ENCODE data around the gene TRMT44.
"Not testable (repeated sequence)": the region's sequence is repeated elsewhere in the genome, so short reads cannot be mapped to it uniquely, and the experiment has no call there.

TRMT44 gene

DNA sequence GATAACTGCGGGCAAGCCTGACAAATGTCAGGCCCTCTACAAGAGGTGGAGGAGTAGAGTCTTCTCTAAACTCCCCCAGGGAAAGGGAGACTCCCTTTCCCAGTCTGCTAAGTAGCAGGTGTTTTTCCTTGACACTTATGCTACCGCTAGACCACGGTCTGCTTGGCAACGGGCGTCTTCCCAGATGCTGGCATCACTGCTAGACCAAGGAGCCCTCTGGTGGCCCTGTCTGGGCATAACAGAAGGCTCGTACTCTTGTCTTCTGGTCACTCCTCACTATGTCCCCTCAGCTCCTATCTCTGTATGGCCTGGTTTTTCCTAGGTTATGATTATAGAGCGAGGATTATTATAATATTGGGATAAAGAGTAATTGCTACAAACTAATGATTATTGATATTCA, 33.7 kb upstream of the TRMT44 start:
- DNase-seq (ENCODE audit: low spot score), result not testable (repeated sequence)

DNA sequence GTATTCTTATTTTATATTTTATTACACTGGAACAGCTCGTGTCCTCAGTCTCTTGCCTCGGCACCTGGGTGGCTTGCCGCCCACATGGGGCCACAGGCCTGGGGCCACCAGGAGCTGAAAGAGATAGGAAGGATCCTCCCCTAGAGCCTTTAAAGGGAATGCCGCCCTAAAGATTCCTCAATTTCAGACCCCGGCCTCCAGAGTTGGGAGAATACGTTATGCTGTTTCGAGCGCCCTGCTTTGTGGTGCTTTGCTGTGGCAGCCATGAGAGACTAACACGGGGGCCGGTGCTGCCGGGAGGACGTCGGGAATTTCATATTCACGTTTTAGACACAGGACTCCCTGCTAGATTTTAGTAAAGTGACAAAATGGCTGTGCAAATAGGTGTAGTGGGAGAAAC, 33.3 kb upstream of the TRMT44 start:
- no peak for DNase-seq (ENCODE audit: low spot score)

DNA sequence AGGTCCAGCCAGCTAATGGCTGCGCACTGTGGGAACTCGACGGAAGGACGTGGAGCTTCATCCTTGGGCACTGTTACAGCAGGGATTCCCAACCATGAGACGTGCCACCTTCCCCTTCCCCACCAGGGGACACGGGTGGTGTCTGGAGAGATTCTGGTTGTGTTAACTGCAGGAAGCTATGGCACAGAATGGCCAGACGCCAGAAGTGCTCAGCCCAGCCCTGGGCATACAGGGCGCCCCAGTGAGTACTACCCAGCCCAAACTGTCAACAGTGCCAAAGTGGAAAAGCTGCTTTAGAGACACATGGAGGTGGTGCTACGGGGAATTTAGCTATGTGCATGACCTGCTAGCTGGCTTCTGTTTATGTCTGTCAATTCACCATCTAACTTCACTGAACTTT, 32.8 kb upstream of the TRMT44 start:
- DNase-seq (ENCODE audit: low spot score), result no peak

DNA sequence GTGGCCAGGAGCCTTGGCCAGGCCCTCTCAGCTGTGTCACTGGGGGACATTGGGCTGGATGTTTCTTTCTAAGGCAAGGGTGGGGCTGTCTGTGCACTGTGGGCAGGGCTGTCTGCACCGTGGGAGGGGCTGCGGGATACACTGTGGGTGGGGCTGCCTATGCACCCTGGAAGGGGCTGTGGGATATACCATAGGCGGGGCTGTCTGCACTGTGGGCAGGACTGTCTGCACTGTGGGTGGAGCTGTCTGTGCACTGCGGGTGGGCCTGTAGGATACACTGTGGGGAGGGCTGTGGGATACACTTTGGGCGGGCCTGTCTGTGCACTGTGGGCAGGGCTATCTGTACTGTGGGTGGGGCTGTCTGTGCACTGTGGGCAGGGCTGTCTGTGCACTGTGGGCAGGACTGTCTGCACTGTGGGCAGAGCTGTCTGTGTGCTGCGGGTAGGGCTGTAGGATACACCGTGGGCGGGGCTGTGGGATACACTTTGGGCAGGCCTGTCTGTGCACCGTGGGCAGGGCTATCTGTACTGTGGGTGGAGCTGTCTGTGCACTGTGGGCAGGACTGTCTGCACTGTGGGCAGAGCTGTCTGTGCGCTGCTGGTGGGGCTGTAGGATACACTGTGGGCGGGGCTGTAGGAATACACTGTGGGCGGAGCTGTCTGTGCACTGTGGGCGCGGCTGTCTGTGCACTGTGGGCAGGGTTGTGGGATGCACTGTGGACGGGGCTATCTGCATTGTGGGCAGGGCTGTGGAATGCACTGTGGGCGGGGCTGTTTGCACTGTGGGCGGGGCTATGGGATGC, 31.1 kb upstream of the TRMT44 start:
- DNase-seq (ENCODE audit: low spot score), result peak; percentile 31

GRCh38 chr4:8410066-8410625, 30.4 kb upstream of the TRMT44 start:
- no peak for DNase-seq (ENCODE audit: low spot score)

DNA sequence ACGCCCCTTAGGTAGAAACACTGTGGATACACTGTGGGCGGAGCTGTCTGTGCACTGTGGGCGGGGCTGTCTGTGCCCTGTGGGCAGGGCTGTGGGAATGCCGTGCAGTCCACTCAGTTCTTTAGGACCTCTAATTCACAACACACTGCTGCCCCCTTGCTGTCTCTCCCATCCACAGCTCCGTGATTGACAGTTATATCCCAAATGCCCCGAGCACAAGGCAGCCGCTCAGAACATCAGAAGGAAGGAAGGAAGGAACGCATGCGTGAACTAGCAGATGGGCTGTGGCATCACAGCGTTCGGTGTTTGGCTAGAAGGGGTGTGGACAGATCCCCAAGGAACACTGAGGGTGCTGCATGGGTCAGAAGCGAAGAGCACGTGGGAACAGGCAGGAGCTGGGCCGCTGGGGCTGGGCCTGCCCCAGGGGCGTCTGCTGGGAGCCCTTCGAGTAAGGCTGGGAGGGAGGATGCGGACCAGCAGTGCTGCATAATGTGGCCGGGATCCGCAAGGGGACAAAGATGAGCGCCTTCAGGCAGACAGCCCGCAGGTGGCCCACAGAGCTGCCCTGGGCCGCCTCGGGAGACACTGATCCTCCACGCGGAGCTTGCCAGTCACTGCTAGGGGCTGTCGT, 29.8 kb upstream of the TRMT44 start:
- DNase-seq (ENCODE audit: low spot score), result peak; percentile 72

GRCh38 chr4:8411351-8412180, 29.0 kb upstream of the TRMT44 start:
- no peak for DNase-seq (ENCODE audit: low spot score)

DNA sequence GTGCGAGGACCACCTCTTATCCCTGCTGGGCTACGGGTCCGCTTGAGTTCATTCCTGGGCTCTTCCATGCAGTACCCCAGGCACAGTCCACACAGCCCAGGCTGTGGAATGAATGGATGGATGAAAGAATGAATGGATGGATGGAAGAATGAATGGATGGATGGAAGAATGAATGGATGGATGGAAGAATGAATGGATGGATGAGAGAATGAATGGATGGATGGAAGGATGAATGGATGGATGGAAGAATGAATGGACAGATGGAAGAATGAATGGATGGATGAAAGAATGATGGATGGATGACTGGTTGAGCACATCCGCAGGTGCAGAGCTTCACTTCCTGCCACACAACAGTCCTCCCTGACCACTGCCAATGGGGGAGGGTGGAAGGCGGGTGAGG, 28.3 kb upstream of the TRMT44 start:
- DNase-seq (ENCODE audit: low spot score), result no peak

DNA sequence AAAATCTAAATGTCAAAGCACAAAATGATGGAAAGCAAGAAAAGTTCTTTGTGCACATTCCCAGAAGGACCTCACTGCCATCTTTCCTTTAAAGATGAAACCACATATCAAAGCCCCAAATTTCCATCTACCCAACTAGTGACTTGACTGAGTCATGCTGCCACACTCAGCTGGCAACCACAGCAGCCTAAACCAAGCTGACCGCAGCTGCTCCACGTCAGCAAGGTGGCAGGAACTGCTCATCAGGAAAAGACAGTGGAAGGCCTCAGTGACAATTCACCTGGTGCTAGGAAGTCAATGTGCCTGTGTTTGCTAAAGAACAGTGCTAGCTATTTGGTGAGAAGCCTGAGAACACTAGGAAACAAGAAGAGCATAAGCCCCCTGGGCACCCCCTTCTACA, 26.2 kb upstream of the TRMT44 start:
- no peak for DNase-seq (ENCODE audit: low spot score)

DNA sequence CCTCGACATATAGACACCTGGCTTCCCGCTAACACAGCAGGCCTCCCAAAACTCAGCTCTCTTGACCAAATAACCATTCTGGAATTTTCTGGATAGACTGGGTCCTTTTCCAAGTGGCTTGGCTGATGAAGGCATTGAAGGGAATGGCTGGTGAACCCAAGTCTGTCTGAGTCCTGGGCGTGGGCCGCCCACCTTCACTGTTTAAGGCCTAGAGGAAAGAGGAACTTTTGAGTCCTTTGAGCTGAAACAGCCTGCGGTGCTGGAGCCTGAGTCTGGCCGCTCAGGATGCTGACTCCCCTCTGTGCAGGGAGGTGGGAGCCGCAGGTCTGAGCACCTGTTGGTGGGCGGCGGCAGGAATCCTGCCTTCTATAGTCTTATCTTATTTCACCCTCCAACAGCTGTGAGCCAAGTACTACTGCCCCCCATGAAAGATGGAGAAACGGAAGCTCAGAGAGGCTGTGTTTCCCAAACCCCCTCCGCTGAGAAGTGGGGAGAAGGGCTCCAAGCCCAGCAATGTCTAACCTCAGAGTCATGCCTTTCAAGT, 23.4 kb upstream of the TRMT44 start:
- no peak for DNase-seq (ENCODE audit: low spot score)

DNA sequence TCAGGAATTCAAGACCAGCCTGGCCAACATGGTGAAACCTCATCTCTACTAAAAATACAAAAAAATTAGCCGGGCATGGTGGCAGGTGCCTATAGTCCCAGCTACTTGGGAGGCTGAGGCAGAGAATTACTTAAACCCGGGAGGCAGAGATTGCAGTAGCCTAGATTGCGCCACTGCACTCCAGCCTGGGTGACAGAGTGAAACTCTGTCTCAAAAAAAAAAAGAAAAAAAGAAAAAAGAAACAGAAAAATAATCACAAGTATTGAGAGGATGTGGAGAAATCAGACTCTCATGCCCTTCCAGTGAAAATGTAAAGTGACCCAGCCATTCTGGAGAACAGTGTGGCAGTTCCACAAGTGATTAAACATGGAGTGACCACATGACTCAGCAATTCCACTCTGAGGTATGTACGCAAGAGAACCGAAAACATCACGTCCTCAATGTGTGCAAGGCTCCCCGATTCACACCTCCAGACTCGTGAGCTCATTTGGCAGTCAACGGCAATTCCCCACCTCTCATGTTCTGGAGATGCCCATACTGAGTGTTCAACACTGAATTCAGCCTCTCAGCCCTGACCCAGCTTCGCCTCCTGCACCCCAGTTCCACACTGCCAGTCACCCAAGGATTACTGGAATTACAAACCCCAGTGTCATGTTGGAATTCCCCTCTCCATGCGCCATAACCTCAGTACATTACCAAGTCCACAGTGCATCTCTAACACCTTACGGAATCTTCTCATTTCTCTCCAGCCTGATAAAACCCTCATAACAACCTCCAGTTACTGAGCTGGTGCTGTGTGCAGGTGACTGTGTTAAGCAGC, 21.1 kb upstream of the TRMT44 start:
- DNase-seq (ENCODE audit: low spot score), result no peak

GRCh38 chr4:8420151-8420550, 20.4 kb upstream of the TRMT44 start:
- DNase-seq (ENCODE audit: low spot score), result not testable (repeated sequence)

GRCh38 chr4:8422327-8422726, 18.2 kb upstream of the TRMT44 start:
- no peak for DNase-seq (ENCODE audit: low spot score)

DNA sequence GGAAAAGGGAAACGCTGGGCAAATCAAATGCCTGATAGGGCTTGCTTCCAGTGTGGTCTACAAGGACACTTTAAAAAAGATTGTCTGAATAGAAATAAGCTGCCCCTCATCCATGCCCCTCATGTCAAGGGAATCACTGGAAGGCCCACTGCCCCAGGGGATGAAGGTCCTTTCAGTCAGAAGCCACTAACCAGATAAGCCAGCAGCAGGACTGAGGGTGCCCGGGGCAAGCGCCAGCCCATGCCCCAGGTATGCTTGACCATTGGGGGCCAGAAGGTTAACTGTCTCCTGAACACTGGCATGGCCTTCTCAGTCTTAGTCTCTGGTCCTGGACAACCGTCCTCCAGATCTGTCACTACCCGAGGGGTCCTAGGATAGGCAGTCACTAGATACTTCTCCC, 17.8 kb upstream of the TRMT44 start:
- DNase-seq (ENCODE audit: low spot score), result no peak

DNA sequence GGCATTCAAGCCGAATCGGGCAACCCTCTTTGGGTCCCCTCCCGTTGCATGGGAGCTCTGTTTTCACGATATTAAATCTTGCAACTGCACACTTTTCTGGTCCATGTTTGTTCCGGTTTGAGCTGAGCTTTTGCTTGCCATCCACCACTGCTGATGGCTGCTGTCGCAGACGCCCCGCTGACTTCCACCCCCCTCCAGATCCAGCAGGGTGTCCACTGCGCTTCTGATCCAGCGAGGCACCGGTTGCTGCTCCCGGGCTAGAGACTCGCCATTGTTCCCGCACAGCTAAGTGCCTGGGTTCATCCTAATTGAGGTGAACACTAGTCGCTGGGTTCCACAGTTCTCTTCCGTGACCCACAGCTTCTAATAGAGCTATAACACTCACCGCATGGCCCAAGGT, 13.3 kb upstream of the TRMT44 start:
- DNase-seq (ENCODE audit: low spot score), result no peak

GRCh38 chr4:8427761-8428287, 12.8 kb upstream of the TRMT44 start:
- DNase-seq (ENCODE audit: low spot score), result peak; percentile 69

DNA sequence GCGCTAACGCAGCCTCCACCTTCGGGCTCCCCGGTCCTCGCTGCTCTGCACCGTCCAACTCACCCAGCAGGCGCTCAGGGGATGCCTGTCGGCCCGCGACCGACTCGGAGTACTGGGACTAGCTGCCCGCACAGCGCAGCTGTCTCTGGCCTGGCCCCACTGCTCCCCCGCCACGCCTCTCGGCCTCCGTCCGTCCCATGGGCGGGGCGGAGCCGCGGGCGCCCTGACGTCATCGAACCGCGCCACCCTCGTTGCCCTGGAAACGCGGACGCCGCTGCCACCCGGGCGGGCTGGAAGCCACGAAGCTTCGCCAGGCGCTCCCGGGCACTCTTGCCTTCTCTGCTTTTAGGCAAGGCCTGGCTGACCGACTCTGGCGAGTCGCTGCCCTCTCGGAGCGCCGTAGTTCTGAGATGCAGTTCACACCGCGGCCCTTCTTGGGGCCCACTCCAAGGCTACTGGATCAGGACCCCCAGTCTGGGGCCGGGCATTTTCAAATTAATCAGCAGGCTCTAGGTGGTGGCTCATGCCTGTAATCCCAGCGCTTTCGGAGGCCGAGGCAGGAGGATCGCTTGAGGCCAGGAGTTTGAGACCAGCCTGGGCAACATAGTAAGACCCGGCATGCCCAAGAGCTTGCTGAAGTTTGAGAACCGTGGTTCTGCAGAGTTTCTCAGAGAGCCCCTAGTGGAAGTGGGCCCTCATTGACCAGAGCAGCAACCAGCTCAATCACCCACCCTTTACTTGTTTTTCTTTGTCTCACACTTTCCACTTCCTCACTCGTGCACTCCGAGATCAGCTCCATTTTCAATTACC, 12.1 kb upstream of the TRMT44 start:
- DNase-seq (ENCODE audit: low spot score), result peak; percentile 97

DNA sequence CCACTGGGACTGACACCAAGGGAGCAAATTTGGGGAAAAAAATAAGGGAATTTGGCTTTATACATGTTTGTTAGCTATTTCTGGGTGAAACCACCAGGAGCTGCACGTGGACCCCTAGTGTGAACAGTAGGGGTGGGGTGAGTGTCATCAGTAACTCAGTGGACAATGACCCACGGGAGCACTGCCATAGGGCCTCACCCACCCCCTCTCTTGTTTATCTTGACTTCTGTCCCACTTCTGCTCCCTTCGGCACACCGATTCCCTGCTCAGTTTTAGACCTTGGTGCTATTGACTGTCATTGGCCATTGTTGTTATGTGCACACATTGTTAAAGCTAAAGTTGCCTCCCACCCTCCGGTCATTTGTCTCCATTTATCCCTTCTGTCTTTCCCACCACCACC, 9.0 kb upstream of the TRMT44 start:
- DNase-seq (ENCODE audit: low spot score), result no peak

DNA sequence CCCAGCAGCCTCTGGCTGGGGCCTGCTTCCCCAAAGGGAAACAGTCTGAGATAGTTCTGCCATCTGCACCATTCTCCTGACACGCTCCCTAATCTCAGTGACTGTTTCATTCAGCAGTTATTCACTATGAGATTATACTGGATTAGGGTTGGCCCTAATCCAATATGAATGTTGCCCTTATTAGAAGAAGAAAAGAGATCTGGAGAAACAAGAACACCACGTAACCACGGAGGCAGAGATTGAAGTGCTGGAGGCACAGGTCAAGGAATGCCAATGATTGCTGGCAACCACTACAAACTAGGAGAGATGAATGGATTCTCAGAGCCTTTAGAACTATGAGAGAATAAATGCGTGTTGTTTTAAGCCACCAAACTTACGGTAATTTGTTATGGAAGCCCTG, 7.4 kb upstream of the TRMT44 start:
- no peak for DNase-seq (ENCODE audit: low spot score)
